HepG2 (cell line): Measurements from ENCODE around the gene ARL9.

ENCODE experiments used
- CEBPB ChIP-seq: IDR thresholded peaks from 2 replicates; pipeline ENCODE4 v1.6.1; 2011; ENCODE audit warnings: low read depth, low read length, improper control_type of control experiment, borderline replicate concordance
- CTCF ChIP-seq: sonication (generic); formaldehyde crosslinking; IDR thresholded peaks from 2 replicates; pipeline ENCODE4 v1.5.0; 2020; ENCODE audit warnings: mild to moderate bottlenecking, missing genetic modification reagents, moderate library complexity
- RNF2 ChIP-seq: fragments of 450-650 bp; conservative IDR thresholded peaks from 2 replicates; pipeline ENCODE4 v1.6.1; 2016; ENCODE audit warnings: low read depth
- SIN3A ChIP-seq: IDR thresholded peaks from 2 replicates; pipeline ENCODE4 v1.6.1; 2011; ENCODE audit warnings: low read depth, mild to moderate bottlenecking, control low read depth, low read length, borderline replicate concordance

- no peak for TF ChIP-seq CEBPB
- no peak for TF ChIP-seq RNF2
- TF ChIP-seq SIN3A: no peak
- TF ChIP-seq CTCF: no peak
These were observed 24.9 kb downstream of the ARL9 start for GRCh38 chr4:56530269-56531148.
